ENCODE data around the gene IL36B. TPM values are rescaled to one million over a fixed set of nuclear protein-coding genes. Genes with fewer than 3 reads are reported as not detected.

IL36B gene
- polyA plus RNA-seq, 1 of the 3 experiments (the other 2 are of a cell fraction), result not detected

DNA sequence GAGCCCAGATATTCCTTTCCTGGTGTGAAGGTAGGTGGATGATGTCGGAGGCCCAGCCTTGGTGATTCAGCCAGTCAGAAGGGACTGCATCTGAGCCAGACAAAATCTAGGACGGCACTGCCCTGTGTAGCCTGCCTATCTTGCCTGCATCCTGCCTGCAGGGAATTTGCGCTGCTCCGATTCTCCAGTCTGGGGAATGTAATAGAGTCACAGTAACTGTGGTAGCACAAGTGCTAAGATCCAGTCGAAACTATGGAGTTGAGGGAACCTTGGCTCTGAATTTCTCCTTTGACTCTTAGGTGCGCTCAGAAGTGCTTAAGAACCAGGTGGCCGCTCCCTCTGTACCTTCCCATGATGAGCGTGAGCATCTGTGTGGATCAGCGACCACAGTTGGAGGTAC, 15.9 kb downstream of the IL36B start:
- no peak overlapping the region for H3K9ac ChIP-seq
- H3K36me3 ChIP-seq (replicated peaks in 1 of 2; ENCODE audit: control insufficient read depth in 1 of 2, insufficient read depth in 2 of 2, low read length in 1 of 2), result no peaks in the 10 kb centered on the region
- no peak overlapping the region for H3K4me3 ChIP-seq (ENCODE audit: low read depth in 2 of 2, low read length in 1 of 2)
- ChIA-PET CTCF (no interaction called here), POLR2A (no interaction called here)
- H3K4me2 ChIP-seq, result no peak overlapping the region
- no peaks in the 10 kb centered on the region for H3K9me3 ChIP-seq
- no peaks in the 10 kb centered on the region for H3K9me2 ChIP-seq
- DNase-seq, result no peak
- H3K4me1 ChIP-seq (ENCODE audit: control insufficient read depth in 1 of 2, insufficient read depth in 2 of 2, low read depth in 1 of 2, low read length in 1 of 2), result no peaks in the 10 kb centered on the region
- H3F3A ChIP-seq (replicated peaks; ENCODE audit: insufficient read depth), result no peaks in the 10 kb centered on the region
- H3K27me3 ChIP-seq (ENCODE audit: insufficient read depth), result no peaks in the 10 kb centered on the region; the same call in 1 of the 2 replicates
- TF ChIP-seq, protein P1, sequence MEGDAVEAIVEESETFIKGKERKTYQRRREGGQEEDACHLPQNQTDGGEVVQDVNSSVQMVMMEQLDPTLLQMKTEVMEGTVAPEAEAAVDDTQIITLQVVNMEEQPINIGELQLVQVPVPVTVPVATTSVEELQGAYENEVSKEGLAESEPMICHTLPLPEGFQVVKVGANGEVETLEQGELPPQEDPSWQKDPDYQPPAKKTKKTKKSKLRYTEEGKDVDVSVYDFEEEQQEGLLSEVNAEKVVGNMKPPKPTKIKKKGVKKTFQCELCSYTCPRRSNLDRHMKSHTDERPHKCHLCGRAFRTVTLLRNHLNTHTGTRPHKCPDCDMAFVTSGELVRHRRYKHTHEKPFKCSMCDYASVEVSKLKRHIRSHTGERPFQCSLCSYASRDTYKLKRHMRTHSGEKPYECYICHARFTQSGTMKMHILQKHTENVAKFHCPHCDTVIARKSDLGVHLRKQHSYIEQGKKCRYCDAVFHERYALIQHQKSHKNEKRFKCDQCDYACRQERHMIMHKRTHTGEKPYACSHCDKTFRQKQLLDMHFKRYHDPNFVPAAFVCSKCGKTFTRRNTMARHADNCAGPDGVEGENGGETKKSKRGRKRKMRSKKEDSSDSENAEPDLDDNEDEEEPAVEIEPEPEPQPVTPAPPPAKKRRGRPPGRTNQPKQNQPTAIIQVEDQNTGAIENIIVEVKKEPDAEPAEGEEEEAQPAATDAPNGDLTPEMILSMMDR (IDR thresholded peaks at IDR 0.05), result no peak
- TF ChIP-seq EP300 (IDR thresholded peaks at IDR 0.05; ENCODE audit: borderline replicate concordance in 1 of 2, low read depth in 1 of 2, low read length in 1 of 2) (no peak), SIN3A (IDR thresholded peaks at IDR 0.05; ENCODE audit: borderline replicate concordance, low read depth, low read length) (no peak), SMC3 (IDR thresholded peaks at IDR 0.05; ENCODE audit: low read depth, low read length) (no peak), CHD2 (IDR thresholded peaks at IDR 0.05; ENCODE audit: low read length, partially characterized antibody) (no peak), FOSL2 (IDR thresholded peaks at IDR 0.05; ENCODE audit: borderline replicate concordance, low read depth) (no peak), TEAD4 (IDR thresholded peaks at IDR 0.05; ENCODE audit: borderline replicate concordance, insufficient read depth) (no peak), YY1 (IDR thresholded peaks at IDR 0.05; ENCODE audit: low read depth) (no peak), EZH2phosphoT487 (IDR thresholded peaks at IDR 0.05; ENCODE audit: borderline replicate concordance, low read depth) (no peak), ELF1 (IDR thresholded peaks at IDR 0.05) (no peak), RCOR1 (IDR thresholded peaks at IDR 0.05; ENCODE audit: low read length) (no peak), GATA2 (CRISPR knock-in tag; IDR thresholded peaks at IDR 0.05) (no peak), TCF12 (IDR thresholded peaks at IDR 0.05) (no peak), MXI1 (IDR thresholded peaks at IDR 0.05; ENCODE audit: low read depth, low read length) (no peak), NFIC (IDR thresholded peaks at IDR 0.05; ENCODE audit: borderline replicate concordance) (no peak), FOXM1 (IDR thresholded peaks at IDR 0.05; ENCODE audit: low read depth) (no peak)
- TF ChIP-seq, protein P2, sequence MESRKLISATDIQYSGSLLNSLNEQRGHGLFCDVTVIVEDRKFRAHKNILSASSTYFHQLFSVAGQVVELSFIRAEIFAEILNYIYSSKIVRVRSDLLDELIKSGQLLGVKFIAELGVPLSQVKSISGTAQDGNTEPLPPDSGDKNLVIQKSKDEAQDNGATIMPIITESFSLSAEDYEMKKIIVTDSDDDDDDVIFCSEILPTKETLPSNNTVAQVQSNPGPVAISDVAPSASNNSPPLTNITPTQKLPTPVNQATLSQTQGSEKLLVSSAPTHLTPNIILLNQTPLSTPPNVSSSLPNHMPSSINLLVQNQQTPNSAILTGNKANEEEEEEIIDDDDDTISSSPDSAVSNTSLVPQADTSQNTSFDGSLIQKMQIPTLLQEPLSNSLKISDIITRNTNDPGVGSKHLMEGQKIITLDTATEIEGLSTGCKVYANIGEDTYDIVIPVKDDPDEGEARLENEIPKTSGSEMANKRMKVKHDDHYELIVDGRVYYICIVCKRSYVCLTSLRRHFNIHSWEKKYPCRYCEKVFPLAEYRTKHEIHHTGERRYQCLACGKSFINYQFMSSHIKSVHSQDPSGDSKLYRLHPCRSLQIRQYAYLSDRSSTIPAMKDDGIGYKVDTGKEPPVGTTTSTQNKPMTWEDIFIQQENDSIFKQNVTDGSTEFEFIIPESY (IDR thresholded peaks at IDR 0.05; ENCODE audit: borderline replicate concordance, low read depth), result no peak
- TF ChIP-seq, protein P3, sequence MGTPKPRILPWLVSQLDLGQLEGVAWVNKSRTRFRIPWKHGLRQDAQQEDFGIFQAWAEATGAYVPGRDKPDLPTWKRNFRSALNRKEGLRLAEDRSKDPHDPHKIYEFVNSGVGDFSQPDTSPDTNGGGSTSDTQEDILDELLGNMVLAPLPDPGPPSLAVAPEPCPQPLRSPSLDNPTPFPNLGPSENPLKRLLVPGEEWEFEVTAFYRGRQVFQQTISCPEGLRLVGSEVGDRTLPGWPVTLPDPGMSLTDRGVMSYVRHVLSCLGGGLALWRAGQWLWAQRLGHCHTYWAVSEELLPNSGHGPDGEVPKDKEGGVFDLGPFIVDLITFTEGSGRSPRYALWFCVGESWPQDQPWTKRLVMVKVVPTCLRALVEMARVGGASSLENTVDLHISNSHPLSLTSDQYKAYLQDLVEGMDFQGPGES (IDR thresholded peaks at IDR 0.05; ENCODE audit: low read depth, low read length), result no peak
- TF ChIP-seq, protein P4, sequence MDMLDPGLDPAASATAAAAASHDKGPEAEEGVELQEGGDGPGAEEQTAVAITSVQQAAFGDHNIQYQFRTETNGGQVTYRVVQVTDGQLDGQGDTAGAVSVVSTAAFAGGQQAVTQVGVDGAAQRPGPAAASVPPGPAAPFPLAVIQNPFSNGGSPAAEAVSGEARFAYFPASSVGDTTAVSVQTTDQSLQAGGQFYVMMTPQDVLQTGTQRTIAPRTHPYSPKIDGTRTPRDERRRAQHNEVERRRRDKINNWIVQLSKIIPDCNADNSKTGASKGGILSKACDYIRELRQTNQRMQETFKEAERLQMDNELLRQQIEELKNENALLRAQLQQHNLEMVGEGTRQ (IDR thresholded peaks at IDR 0.05; ENCODE audit: borderline replicate concordance, low read depth, low read length), result no peak
- TF ChIP-seq, protein P5, sequence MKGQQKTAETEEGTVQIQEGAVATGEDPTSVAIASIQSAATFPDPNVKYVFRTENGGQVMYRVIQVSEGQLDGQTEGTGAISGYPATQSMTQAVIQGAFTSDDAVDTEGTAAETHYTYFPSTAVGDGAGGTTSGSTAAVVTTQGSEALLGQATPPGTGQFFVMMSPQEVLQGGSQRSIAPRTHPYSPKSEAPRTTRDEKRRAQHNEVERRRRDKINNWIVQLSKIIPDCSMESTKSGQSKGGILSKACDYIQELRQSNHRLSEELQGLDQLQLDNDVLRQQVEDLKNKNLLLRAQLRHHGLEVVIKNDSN (IDR thresholded peaks at IDR 0.05; ENCODE audit: borderline replicate concordance, low read depth), result no peak
- no peak overlapping the region for H2AFZ ChIP-seq (ENCODE audit: low read depth)
- no peaks in the 10 kb centered on the region for H4K20me1 ChIP-seq (ENCODE audit: insufficient read depth)
- 32% methylated on average over 6 of the region's 9 CpGs for WGBS (ENCODE audit: low lambda C conversion rate)
- no peak overlapping the region for H3K27ac ChIP-seq (ENCODE audit: low read depth in 2 of 2, low read length in 1 of 2)
- no peaks in the 10 kb centered on the region for H3K79me2 ChIP-seq (ENCODE audit: insufficient read depth)
